ENCODE results near the gene SLC35F1.
A peak's percentile ranks its signal among the peaks of the same experiment; 100 is the strongest.

Gene SLC35F1

DNA sequence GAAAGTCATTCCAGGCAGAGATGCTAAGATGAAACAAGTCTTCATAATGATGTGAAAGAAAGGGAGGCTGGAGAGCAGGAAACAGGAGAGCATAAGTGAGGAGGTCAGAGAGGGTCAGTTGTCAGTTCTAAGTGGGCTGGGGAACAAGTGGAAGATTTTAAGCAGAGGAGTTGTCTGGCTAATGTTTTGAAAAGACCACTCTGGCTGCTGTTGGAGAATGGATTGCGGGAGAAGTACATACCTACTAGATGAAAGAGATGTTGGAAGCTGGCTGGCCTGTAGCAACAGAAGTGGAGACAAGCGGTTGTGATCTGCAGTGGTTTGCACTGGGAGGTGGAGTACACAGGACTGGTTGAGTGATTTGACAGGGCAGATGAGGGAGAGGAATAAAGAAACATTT lies 10.1 kb downstream of the SLC35F1 start:
- H3K4me2 ChIP-seq (ENCODE audit: insufficient read depth, low read length, poor library complexity, severe bottlenecking) = no peak overlapping the region
- no peak overlapping the region for H2BK5ac ChIP-seq (ENCODE audit: low read length)
- H2BK12ac ChIP-seq (ENCODE audit: low read length) = no peak overlapping the region
- no peak overlapping the region for H3K14ac ChIP-seq (ENCODE audit: low read length)
- no CpG with 5 or more reads among the region's 2 CpGs for WGBS, 2 donors (ENCODE audit: extremely low coverage in 2 of 2, insufficient read length in 2 of 2, insufficient replicate concordance in 1 of 2)
- H4K8ac ChIP-seq (ENCODE audit: low read depth, low read length) = no peak overlapping the region
- H2AK5ac ChIP-seq (ENCODE audit: low read depth, low read length) = no peak overlapping the region
- no peak overlapping the region for H3K4me3 ChIP-seq (ENCODE audit: low read length in 2 of 2)
- H3K36me3 ChIP-seq (replicated peaks in 1 of 2; ENCODE audit: control insufficient read depth in 2 of 2, insufficient read depth in 2 of 2, low read length in 2 of 2) = no peaks in the 10 kb centered on the region
- H3K79me1 ChIP-seq (ENCODE audit: low read depth, low read length) = no peaks in the 10 kb centered on the region
- H2AFZ ChIP-seq (ENCODE audit: low read length) = no peak overlapping the region
- H3K9me3 ChIP-seq (replicated peaks in 1 of 2; ENCODE audit: control insufficient read depth in 2 of 2, insufficient read depth in 1 of 2, low read depth in 1 of 2, low read length in 2 of 2) = no peaks in the 10 kb centered on the region
- no peak overlapping the region for H3K23ac ChIP-seq (ENCODE audit: low read depth, low read length, poor library complexity)
- no peak overlapping the region for H4K91ac ChIP-seq (ENCODE audit: low read depth, low read length, poor library complexity)
- no peak overlapping the region for H3K4ac ChIP-seq (ENCODE audit: low read length)
- no peak for DNase-seq (ENCODE audit: low spot score)
- no peak overlapping the region for H3K18ac ChIP-seq (ENCODE audit: low read length)
- H2BK120ac ChIP-seq (ENCODE audit: low read depth, low read length) = no peak overlapping the region
- H3K27me3 ChIP-seq (ENCODE audit: control insufficient read depth in 3 of 3, insufficient read depth in 3 of 3, low read depth in 1 of 3, low read length in 3 of 3) = no peaks in the 10 kb centered on the region
- H2BK15ac ChIP-seq (ENCODE audit: low read length) = no peak overlapping the region
- peaks cover 8 to 20% of the 10 kb centered on the region in 2 donors for H3K4me1 ChIP-seq (ENCODE audit: control insufficient read depth in 2 of 2, insufficient read depth in 1 of 2, low read depth in 1 of 2, low read length in 2 of 2)
- H3K9ac ChIP-seq (ENCODE audit: low read depth, low read length, poor library complexity) = no peak overlapping the region
- H3K27ac ChIP-seq (replicated peaks; ENCODE audit: low read length) = no peak overlapping the region

- H3K27me3 ChIP-seq (ENCODE audit: control insufficient read depth in 3 of 3, insufficient read depth in 3 of 3, low read depth in 1 of 3, low read length in 3 of 3) = no peaks in the 10 kb centered on the region
- no CpG with 5 or more reads among the region's 5 CpGs for WGBS, 2 donors (ENCODE audit: extremely low coverage in 2 of 2, insufficient read length in 2 of 2, insufficient replicate concordance in 1 of 2)
- H3K4ac ChIP-seq (ENCODE audit: low read length) = no peak overlapping the region
- H4K91ac ChIP-seq (ENCODE audit: low read depth, low read length, poor library complexity) = no peak overlapping the region
- H4K8ac ChIP-seq (ENCODE audit: low read depth, low read length) = no peak overlapping the region
- no peak overlapping the region for H3K14ac ChIP-seq (ENCODE audit: low read length)
- no peak overlapping the region for H2BK5ac ChIP-seq (ENCODE audit: low read length)
- no peak overlapping the region for H3K27ac ChIP-seq (replicated peaks; ENCODE audit: low read length)
- DNase-seq (ENCODE audit: low spot score) = no peak
- no peaks in the 10 kb centered on the region for H3K79me1 ChIP-seq (ENCODE audit: low read depth, low read length)
- H2AK5ac ChIP-seq (ENCODE audit: low read depth, low read length) = no peak overlapping the region
- no peak overlapping the region for H2BK12ac ChIP-seq (ENCODE audit: low read length)
- no peaks in the 10 kb centered on the region for H3K36me3 ChIP-seq (replicated peaks in 1 of 2; ENCODE audit: control insufficient read depth in 2 of 2, insufficient read depth in 2 of 2, low read length in 2 of 2)
- no peak overlapping the region for H2BK15ac ChIP-seq (ENCODE audit: low read length)
- H3K4me1 ChIP-seq (ENCODE audit: control insufficient read depth in 2 of 2, insufficient read depth in 1 of 2, low read depth in 1 of 2, low read length in 2 of 2) = peaks cover 8 to 20% of the 10 kb centered on the region in 2 donors
- H2BK120ac ChIP-seq (ENCODE audit: low read depth, low read length) = no peak overlapping the region
- H3K9me3 ChIP-seq (replicated peaks in 1 of 2; ENCODE audit: control insufficient read depth in 2 of 2, insufficient read depth in 1 of 2, low read depth in 1 of 2, low read length in 2 of 2) = peaks cover 0 to 3% of the 10 kb centered on the region in 2 donors
- no peak overlapping the region for H3K9ac ChIP-seq (ENCODE audit: low read depth, low read length, poor library complexity)
- H2AFZ ChIP-seq (ENCODE audit: low read length) = no peak overlapping the region
- no peak overlapping the region for H3K4me3 ChIP-seq (ENCODE audit: low read length in 2 of 2)
- H3K23ac ChIP-seq (ENCODE audit: low read depth, low read length, poor library complexity) = no peak overlapping the region
- H3K18ac ChIP-seq (ENCODE audit: low read length) = no peak overlapping the region
- H3K4me2 ChIP-seq (ENCODE audit: insufficient read depth, low read length, poor library complexity, severe bottlenecking) = no peak overlapping the region
Measured at GRCh38 chr6:117918454-117918853, 11.4 kb downstream of the SLC35F1 start.

DNA sequence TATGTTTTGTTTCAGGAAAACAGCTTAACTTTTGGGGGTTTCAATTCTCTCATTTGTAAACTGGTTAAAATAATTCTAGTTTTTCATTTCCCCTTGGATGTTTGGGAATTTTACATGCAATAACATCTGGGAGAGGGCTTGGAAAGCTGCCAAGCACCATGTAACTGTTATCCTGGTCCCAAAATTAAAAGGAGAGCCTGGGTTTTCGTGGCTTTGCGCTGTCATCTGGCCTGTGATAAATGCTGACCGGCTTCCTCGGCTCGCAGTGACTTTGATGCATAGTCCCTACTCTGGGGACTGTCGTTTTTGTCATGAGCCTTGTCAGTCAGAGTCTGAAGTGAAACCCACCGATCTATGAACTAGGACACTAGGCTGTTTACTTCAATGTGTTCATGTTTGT lies 12.2 kb downstream of the SLC35F1 start:
- H2AFZ ChIP-seq (ENCODE audit: low read length) = no peak overlapping the region
- no peak overlapping the region for H2BK120ac ChIP-seq (ENCODE audit: low read depth, low read length)
- H3K4me3 ChIP-seq (ENCODE audit: low read length in 2 of 2) = peak overlapping the region in 1 of 2 donors; percentile 54
- no peak overlapping the region for H2BK15ac ChIP-seq (ENCODE audit: low read length)
- H3K9ac ChIP-seq (ENCODE audit: low read depth, low read length, poor library complexity) = no peak overlapping the region
- no peaks in the 10 kb centered on the region for H3K36me3 ChIP-seq (replicated peaks in 1 of 2; ENCODE audit: control insufficient read depth in 2 of 2, insufficient read depth in 2 of 2, low read length in 2 of 2)
- H3K4ac ChIP-seq (ENCODE audit: low read length) = no peak overlapping the region
- H2AK5ac ChIP-seq (ENCODE audit: low read depth, low read length) = no peak overlapping the region
- WGBS, 2 donors (ENCODE audit: extremely low coverage in 2 of 2, insufficient read length in 2 of 2, insufficient replicate concordance in 1 of 2) = no CpG with 5 or more reads among the region's 7 CpGs
- no peak overlapping the region for H2BK5ac ChIP-seq (ENCODE audit: low read length)
- H3K27ac ChIP-seq (replicated peaks; ENCODE audit: low read length) = no peak overlapping the region
- H3K14ac ChIP-seq (ENCODE audit: low read length) = no peak overlapping the region
- no peak overlapping the region for H3K4me2 ChIP-seq (ENCODE audit: insufficient read depth, low read length, poor library complexity, severe bottlenecking)
- no peak overlapping the region for H2BK12ac ChIP-seq (ENCODE audit: low read length)
- no peak for DNase-seq (ENCODE audit: low spot score)
- H3K23ac ChIP-seq (ENCODE audit: low read depth, low read length, poor library complexity) = no peak overlapping the region
- H3K18ac ChIP-seq (ENCODE audit: low read length) = no peak overlapping the region
- H4K91ac ChIP-seq (ENCODE audit: low read depth, low read length, poor library complexity) = no peak overlapping the region
- H3K27me3 ChIP-seq (ENCODE audit: control insufficient read depth in 3 of 3, insufficient read depth in 3 of 3, low read depth in 1 of 3, low read length in 3 of 3) = no peaks in the 10 kb centered on the region
- H3K79me1 ChIP-seq (ENCODE audit: low read depth, low read length) = no peaks in the 10 kb centered on the region
- peaks cover 8 to 20% of the 10 kb centered on the region in 2 donors for H3K4me1 ChIP-seq (ENCODE audit: control insufficient read depth in 2 of 2, insufficient read depth in 1 of 2, low read depth in 1 of 2, low read length in 2 of 2)
- H3K9me3 ChIP-seq (replicated peaks in 1 of 2; ENCODE audit: control insufficient read depth in 2 of 2, insufficient read depth in 1 of 2, low read depth in 1 of 2, low read length in 2 of 2) = peaks cover 0 to 3% of the 10 kb centered on the region in 2 donors
- H4K8ac ChIP-seq (ENCODE audit: low read depth, low read length) = no peak overlapping the region

DNA sequence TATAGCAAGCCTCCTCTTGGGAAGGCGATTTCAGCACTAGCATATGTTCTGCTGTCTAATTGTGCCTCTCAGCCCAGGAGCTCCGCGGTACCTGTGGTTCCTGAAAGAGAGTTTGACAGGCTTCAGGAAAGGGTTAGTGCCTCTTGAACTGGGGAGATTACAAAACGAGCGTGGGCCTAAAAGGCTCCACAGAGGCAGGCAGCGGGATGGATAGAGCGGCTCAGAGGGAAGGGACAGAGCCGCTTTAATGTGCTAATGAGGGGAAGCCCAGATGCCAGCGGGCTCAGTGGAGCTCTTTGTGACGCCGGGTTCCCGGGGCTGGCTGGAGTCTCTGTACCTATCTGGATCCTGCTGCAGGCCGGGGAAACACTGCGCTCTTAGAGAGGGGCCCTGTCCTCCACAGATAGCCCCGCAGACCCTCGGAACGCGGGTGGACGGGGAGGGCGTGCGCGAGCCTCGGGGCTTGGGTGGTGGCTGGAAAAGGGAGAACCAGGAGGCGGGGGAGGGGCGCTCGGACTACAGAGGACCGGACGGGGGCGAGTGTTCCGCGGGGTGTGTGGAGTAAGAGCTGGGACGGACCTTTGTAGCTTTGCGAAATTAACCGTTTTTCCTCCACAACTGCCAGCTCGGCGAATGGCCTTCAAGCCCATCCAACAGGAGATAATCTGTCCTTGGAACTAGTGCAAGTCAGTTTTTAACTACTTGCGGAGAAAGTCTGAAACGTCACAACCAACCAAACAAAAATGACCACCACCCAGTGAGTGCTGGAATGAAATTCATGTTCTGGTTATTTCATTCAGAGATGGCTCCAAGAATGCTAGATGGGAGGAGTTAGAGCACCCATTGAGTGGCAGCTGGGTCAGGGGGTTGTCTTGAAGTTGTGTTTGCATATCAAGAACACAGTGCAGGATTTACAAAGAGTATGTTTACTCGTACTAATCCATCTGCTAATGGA lies 13.0 kb downstream of the SLC35F1 start:
- peak; percentile 68 for DNase-seq (ENCODE audit: low spot score)
- Histone ChIP-seq H2BK15ac (ENCODE audit: low read length) (peak overlapping the region; percentile 27), H2AFZ (ENCODE audit: low read length) (peak overlapping the region; percentile 89), H3K79me1 (ENCODE audit: low read depth, low read length) (no peaks in the 10 kb centered on the region), H4K8ac (ENCODE audit: low read depth, low read length) (no peak overlapping the region), H3K4ac (ENCODE audit: low read length) (no peak overlapping the region), H3K14ac (ENCODE audit: low read length) (no peak overlapping the region), H3K4me2 (ENCODE audit: insufficient read depth, low read length, poor library complexity, severe bottlenecking) (peak overlapping the region; percentile 85), H3K9me3 (replicated peaks in 1 of 2; ENCODE audit: control insufficient read depth in 2 of 2, insufficient read depth in 1 of 2, low read depth in 1 of 2, low read length in 2 of 2) (peaks cover 0 to 3% of the 10 kb centered on the region in 2 donors), H3K9ac (ENCODE audit: low read depth, low read length, poor library complexity) (peak overlapping the region; percentile 92), H3K4me1 (ENCODE audit: control insufficient read depth in 2 of 2, insufficient read depth in 1 of 2, low read depth in 1 of 2, low read length in 2 of 2) (peaks cover 8 to 19% of the 10 kb centered on the region in 2 donors), H2BK5ac (ENCODE audit: low read length) (no peak overlapping the region), H2AK5ac (ENCODE audit: low read depth, low read length) (no peak overlapping the region), H3K4me3 (ENCODE audit: low read length in 2 of 2) (peak overlapping the region; percentile 54 to 77), H3K27me3 (ENCODE audit: control insufficient read depth in 3 of 3, insufficient read depth in 3 of 3, low read depth in 1 of 3, low read length in 3 of 3) (no peaks in the 10 kb centered on the region), H3K23ac (ENCODE audit: low read depth, low read length, poor library complexity) (peak overlapping the region; percentile 9), H4K91ac (ENCODE audit: low read depth, low read length, poor library complexity) (no peak overlapping the region), H3K18ac (ENCODE audit: low read length) (peak overlapping the region; percentile 95), H2BK120ac (ENCODE audit: low read depth, low read length) (peak overlapping the region; percentile 92), H2BK12ac (ENCODE audit: low read length) (no peak overlapping the region), H3K27ac (replicated peaks; ENCODE audit: low read length) (peak overlapping the region; percentile 73), H3K36me3 (replicated peaks in 1 of 2; ENCODE audit: control insufficient read depth in 2 of 2, insufficient read depth in 2 of 2, low read length in 2 of 2) (no peaks in the 10 kb centered on the region)
- WGBS, 2 donors (ENCODE audit: extremely low coverage in 2 of 2, insufficient read length in 2 of 2, insufficient replicate concordance in 1 of 2) = no CpG with 5 or more reads among the region's 39 CpGs

All from neuronal stem cell (in vitro differentiated cells).